Measurements from ENCODE around the gene TBL1X. TPM values are rescaled to one million over a fixed set of nuclear protein-coding genes. Genes with fewer than 3 reads are reported as not detected.
A peak's percentile ranks its signal among the peaks of the same experiment; 100 is the strongest.

TBL1X gene
- total RNA-seq, 1 donor from 2014 or later = 19.2 TPM

DNA sequence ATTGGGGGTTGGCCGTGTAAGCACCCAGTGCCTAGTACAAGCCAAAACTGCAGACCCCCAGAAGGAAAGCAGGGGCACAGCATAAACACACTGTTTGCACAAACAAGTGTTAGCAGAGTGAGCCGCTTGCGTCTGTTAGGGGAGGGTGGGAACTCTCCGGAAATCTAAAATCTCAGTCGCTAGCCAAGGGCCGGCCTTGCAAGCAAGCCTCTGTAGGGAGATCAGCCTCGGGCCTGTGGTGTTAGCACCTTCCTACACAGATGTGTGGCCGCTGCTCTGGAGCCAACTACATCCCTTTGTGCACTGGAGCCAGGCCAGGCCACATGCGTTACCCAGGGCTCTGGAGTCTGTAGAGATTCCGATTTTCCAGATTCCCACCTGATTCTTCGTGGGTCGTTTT is 233.7 kb downstream of the TBL1X start:
- no peak for DNase-seq (ENCODE audit: low spot score)

DNA sequence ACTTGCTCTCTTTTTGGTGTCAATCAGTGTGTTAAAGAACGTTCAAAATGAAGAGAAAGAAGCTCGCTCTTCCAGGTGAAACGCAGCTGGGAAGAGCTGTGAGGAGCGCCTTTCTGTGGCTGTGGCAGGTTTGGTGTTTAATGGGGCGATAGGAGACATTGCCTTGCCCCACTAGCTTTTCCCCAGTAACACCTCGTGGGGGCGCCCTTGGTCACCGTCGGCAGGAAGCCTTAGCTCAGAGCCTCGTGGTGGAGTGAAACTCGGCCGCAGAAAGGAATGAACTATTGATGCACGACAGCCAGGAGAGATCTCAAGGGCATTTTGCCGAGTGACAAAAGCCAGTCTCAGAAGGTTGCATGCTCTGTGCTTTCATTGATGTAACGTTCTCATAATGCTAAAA is 235.7 kb downstream of the TBL1X start:
- DNase-seq (ENCODE audit: low spot score) = no peak

DNA sequence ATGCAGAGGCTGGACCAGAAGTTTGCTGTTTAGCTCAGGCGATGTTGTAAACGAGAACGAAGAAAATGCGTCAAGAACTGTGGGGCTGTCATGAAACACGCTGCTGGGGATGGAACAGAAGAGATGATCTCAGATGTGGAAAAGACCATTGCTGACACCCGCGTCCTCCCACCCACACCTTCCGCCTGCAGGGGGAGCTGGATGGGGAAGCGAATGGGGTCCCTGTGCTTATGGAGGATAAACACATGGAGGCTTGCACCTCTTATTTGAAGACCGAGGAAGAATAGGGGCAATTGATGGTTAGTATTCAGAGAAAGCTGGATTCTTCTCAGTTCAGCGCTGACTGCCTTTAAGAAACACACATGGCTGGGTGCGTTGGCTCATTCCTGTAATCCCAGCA is 236.9 kb downstream of the TBL1X start:
- no peak for DNase-seq (ENCODE audit: low spot score)

DNA sequence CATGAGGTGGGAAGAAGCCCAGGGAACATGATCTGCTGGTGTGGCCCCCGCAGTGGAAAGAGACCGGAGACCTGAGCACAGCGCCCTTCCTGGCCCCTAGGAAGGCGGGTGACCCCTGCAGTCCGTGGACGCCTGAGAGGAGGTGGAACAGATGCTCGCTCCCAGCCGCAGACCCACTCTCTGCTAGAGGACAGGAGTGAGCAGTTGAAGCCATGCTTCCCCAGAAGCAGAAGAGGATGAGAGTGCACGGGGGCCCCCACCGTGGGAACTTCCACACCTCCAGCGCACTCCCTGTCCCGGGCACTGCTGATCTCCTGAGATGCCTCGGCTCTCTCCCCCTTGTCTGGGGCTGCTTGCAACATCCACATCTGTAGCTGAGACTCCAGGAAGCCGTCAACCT is 238.5 kb downstream of the TBL1X start:
- DNase-seq (ENCODE audit: low spot score) = no peak

DNA sequence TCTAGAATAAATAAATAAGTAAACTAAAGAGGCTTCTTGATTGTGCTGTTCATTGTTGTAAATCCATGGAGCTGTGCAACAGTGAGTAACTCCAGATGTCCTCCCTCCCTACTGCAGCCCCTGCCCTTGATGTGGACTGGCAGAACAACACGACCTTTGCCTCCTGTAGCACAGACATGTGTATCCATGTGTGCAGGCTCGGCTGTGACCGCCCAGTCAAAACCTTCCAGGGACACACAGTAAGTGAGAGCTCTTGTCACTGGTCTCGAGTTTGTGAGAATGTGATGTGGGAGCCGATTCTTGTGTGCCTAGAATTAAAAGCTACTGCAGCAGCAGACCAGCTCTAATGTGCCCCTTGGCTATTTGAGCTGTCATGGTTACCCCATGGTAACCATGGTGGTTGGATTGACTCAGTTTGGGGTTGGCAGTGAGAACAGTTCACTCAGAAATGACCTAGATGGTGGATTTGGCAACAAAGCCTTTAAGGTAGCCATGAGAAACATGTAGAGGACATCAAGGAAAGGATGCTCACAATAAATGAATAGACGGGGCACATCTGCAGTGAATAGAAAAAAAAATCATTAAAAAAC is 240.1 kb downstream of the TBL1X start:
- DNase-seq (ENCODE audit: low spot score) = no peak

DNA sequence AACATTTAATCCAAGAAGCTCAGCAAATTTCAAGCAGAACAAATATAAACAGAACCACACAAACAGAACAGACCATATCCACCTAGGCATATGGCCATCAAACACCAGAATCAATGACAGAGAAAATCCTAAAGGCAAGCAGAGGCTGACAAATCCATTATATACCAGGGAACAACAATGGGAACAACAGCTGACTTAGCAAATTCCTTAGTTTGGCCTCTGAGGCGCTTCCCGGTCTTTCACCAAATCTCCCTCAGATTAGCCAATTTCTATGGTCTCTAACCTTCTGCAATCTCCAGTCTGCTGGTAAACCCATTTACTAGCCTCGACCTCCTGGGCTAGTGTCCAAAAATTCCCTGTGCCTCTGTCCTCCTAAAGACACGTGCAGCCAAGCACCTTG is 241.6 kb downstream of the TBL1X start:
- no peak for DNase-seq (ENCODE audit: low spot score)

DNA sequence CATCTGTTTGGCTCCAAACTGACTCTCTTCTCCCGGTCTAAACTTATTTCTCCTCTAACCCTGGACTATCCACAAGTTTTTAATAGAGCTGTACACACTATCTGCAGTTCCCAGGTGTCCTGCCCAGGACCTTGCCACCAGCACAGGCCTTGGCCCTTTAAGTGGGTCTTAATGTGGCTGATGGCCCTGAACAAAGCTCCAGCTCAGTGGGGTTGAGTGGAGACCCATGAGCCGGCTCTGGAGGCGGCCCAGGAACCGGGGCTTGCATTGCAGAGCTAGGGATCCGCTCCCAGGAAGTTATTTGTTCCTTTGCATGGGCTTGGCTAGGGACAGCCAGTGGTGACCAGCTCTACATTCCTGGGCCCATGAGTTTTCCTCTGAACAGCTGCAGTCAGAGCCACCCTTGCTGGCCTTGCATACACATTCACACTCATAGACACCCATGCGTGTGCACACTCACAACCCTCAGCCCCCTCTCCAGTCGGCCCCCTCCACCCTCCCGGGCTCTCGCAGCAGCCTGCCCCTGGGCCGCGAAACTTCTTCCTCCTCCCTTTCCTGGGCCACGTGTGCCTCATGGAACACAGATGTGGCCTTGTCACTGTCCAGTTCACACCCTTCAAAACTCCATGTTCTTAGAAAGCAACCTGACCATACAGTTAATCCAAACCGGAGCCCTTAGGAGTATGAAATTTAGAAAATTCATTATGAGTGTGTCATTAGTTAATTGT is 242.6 kb downstream of the TBL1X start:
- no peak for DNase-seq (ENCODE audit: low spot score)

DNA sequence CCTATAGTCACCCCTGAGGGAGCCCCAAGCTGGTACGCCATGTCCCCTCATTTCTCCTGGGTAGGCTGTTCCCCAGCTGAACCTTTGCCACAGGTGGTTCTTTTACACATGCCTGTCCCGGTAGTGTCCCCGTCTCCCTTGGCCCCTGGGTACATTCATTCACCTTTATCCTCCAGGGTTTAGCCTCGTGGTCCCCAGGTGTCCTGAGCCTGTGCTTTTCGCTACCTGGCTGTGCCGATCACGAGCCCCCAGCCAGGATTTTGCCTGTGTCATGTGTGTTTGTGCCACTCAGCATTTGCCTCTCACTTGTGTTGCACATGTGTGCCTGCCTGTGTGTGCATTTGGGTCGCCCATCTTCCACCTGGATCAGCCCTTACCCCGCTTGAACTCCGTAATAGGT is 243.2 kb downstream of the TBL1X start:
- no peak for DNase-seq (ENCODE audit: low spot score)

DNA sequence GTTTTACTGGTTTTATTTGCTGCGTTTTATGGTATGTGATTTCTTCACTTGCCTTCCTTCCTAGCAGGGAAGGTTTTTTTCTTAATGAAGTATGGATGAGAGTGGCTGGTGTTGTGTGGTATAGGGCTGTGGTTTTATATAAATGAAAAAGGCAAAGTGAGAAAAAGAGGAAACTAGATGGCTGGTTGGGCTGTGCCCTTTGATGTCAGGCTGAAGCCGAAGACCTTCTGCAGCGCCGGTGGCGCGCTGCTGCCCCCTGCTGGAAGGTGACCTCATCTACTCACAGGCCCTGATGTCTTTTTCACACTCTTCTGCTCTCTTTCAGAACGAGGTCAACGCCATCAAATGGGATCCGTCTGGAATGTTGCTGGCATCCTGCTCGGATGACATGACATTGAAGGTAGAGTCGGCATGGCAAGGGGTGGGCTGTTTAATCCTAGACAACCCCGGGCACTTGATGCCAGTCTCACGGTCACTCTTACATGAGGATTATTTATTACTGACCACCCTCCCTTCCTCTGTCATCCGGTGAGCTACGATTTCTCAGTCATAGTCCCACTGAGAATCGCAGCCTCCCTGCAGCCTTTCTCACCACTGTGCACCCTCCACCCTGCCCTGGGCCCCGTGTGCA is 244.2 kb downstream of the TBL1X start:
- no peak for DNase-seq (ENCODE audit: low spot score)

DNA sequence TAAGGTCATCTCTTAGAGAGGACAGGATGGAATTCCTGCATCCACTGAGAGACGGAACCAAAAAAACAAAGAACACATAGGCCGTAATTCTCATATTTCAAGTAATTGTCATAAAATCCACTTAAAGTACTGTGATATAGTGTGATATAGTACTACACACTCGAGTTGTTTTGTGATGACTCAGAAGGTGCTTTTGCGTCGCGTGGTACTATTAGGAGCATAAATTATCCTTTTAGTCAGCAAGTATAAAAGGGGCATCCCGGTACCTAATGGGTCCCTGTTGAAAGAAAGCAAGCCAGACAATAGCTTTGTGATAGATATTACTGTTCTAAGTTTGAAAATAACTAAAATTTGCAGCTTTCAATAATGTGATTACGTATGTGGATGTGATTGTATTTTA is 245.5 kb downstream of the TBL1X start:
- no peak for DNase-seq (ENCODE audit: low spot score)

DNA sequence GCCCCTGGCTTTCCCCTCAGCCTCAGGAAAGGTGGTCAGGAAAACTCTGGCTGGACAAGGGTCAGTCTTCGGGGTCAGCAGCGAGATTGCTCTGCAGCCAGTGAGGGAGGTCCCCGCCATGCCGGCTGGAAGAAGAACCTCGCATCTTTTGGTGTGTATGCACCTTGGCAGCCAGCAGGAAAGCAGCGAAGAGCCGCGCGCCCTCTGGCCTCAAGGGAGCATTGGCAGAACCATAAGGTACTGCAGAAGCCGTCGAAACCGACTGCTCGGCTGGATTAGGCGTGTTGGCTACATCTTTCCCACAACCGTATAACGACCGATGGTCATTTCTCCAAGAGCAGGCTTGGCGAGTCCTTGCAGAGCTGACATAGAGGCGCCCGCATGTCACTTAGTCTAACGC is 252.5 kb downstream of the TBL1X start:
- DNase-seq (ENCODE audit: low spot score) = peak; percentile 51

DNA sequence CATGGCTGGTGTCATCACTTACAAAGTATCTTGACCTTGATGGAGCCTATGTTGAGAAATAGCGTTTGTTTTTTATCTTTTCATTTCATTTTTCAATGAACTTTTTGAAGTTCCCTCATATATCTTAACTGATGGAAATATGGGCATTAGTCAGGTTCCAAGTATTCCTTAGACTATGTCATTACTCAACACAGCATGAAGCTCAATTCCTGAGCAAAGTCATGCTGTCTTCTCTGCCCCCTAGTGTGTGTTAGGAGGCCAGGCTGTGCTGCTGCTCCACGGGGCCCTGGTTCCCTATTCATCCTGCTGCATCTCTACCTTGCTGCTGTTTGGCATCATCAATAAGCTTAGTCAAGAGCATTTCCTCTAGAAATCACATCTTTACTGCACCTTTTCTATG is 259.9 kb downstream of the TBL1X start:
- DNase-seq (ENCODE audit: low spot score) = no peak

DNA sequence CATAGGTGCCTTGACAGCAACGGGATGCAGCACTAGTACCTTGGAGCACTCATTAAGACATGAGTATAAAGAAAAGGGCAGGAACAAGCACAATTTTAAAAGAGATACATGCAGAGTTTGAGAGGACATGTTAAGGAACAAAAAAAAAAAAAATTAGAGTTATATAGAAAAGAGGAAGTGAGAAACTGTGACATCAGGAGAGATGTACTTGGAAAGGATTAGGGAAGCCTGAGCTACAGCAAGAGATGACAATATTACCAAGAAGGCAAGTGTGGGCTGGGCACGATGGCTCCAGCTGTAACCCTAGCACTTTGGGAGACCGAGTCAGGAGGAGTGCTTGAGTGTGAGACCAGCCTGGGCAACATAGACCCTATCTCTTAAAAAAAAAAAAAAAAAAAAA is 263.4 kb downstream of the TBL1X start:
- no peak for DNase-seq (ENCODE audit: low spot score)

DNA sequence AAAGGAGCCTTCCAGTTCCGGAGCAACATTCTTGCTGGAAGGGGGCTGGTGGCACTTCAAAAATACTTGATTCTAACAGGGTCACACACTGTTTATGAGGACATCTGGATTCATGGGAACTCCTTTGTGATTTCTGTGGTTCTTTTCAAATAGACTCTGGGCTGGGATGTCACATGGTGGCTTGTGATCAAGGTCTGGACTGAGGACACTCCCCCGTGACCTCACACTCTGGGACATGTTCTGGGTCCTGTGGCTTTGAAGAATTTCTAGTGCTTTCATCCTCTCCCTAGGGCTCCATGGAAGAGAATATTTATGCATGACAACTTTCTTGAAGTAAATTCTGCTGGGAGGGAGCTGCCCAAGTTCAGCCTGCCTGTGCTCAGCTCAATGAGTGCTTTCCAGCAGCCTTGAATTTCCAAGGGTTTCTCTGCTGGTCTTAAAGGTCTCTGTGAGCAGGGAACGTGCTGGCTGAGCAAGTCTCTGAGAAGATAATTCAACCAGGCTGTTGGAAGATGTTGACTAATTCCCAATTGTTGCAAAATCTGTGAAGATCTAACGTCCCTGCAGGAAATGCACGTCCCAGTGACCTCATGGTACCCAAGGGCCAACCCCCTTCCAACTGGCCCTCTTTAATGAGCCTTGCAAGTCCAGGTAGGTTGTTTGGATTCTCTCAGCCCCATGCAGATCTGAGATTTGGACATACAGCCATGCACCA is 264.5 kb downstream of the TBL1X start:
- DNase-seq (ENCODE audit: low spot score) = no peak

DNA sequence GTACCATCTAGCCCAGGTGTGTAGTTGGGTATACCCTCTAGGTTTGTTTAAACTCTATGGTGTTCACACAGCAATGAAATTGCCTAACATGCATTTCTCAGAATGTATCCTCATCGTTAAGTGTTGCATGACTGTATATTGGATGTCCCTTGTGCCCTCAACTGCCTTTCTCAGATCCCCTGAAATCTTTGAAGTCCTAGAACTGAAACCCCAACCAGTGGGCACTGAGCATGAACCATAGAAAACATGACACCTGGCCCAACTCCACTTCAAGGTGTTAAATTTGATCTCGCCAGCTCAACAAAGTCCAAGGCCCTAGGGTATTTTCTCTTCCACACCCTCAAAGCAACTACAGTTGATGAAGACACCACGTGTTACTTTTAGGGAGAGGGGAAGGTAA is 265.2 kb downstream of the TBL1X start:
- DNase-seq (ENCODE audit: low spot score) = no peak

DNA sequence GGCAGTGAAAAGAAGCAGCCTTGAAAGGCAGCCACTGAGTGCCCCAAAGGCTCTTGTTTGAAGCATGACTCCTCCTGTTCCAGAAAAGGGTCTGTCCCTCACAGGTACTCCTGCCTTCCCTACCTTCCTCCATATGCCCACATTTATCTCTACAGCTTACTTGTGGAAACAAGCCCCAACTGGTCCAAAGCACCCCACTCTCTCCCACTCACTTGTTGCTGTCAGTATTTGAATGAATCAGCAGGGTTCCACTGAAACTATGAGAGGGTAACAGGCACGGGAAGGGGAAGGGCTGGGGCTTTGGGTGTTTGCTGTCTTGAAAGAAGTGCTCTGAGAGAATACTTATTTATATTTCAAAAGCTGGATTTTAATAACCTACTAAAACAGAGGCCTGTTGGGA is 265.9 kb downstream of the TBL1X start:
- no peak for DNase-seq (ENCODE audit: low spot score)

DNA sequence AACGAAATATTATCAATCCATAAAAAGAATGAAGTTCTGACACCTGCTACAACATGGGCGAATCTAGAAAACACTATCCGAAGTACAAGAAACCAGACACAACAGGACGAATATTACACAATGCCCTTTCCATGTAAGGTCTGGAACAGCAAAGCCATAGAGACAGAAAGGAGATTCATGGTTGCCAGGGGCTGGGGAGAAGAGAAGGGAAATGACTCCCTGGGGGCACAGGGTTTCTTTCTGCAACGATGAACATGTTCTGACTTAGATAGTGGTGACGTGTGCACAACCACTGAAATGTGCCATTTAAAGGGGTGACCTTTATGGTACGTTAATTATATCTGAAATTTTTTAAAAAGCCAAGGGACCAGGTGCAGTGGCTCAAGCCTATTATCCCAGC is 272.5 kb downstream of the TBL1X start:
- no peak for DNase-seq (ENCODE audit: low spot score)

DNA sequence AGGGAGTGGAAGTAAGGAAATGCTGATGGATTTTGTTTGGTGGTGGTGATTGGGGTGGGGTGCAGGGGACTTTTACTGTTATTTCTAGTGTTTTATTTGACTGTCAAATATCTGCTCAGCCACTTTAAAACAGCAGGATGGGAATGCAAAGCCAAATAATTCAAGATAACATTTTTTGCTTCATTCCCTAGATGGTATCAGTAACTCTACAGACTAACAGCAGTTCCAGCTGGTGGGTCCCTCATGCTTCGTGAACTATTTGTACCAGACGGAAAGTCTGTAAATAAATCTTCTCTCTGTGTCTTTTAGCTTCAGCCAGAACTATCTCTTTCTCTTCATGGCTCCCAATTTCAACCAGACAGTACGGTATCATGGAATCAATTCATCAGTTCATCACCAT is 273.3 kb downstream of the TBL1X start:
- DNase-seq (ENCODE audit: low spot score) = no peak

DNA sequence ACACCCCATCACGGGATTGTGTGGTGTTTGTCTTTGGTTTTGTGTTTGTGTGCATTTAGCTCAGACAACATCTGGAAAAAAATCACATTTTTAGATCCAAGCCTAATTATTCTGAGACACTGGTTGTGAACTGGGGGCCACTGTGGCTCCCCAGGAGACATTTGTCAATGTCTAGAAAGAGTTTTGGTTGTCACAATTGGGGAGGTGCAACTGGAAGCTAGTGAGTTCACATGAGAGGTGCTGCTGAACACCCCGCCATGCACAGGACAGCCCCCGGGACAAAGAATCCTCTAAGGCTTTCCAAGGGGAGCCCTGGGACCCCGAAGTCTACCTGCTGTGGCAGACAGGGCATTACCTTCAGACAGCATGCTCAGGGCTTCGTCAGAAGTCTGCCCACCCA is 274.3 kb downstream of the TBL1X start:
- no peak for DNase-seq (ENCODE audit: low spot score)

DNA sequence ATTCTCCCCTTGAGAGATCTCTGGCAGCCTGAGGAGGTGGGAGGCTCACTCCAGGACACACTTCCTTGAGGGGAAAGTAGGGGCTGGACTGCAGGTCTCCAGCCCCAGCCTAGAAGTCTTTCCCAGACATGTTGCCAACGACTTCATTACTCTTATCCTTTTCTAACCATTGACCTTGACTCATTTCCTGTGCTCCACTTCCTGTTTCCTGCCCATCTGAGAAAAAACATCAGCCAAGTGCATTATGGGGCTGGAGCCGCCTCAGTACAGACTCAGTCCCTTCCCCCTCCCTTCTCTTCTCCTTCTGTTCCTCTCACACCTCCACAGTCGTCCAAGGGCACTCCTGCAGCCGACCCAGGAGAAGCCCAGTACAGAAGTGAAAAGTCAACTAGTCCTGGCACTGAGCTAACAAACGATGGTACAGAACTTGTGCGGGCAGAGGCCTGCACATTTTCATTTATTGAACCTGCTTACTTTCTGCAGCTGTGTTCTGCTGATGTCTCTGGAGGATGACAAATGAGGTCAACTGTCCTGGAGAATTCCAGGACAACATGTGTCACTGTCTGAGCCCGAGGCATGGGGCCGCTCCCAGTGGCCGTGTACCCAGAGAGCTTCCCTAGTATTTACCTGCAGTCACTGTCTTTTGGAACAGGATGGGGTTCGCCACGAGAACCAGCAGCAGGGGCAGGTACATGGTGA is 280.7 kb downstream of the TBL1X start:
- no peak for DNase-seq (ENCODE audit: low spot score)

DNA sequence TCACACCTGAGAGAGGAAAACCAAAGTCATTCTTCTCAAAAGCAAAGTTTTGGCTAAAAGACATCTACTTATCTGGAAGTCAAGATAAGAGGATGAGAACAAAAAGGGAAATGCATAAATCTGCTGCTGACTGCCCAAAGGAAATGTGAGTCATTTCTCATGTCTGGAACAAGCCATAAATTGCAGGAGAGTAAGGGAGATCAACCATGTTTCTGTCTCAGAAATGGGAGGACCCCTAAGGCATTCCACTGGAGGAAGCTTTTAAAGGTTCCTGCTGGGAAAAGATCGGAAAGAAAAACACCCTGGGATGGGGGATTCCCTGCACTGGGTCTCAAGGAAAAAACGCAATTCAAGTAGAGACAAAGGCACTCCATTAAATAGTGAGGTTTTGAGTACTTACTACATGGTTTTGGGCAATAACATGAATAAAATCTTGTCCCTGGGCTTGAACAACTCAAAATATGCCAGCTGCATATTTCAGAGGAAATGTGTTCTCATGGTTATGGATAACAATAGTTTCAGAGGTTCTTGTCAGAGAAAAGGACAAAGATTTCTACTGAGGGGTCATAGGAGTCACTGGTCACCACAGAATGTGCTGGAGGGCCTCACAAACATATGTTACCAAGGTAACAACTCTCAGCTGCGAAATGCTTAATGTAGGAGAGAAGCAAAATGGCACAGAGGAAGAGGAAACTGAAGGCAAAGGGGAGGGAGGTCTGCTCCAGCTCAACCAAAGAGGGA is 281.5 kb downstream of the TBL1X start:
- DNase-seq (ENCODE audit: low spot score) = no peak

Measured in mesenteric fat pad (tissue), 1 donor.